NT2/D1 (cell line): ENCODE measurements around the gene XYLT1.

Source experiments
- DNase-seq: peaks from one replicate; pipeline ENCODE4 v3.0.0-alpha.2; 2011; ENCODE audit warnings: low read depth, low spot score
- H3K27me3 ChIP-seq: 2 replicates; pipeline ENCODE4 v1.6.0; 2011; ENCODE audit warnings: mild to moderate bottlenecking; ENCODE audit not compliant: insufficient read length, insufficient read depth
- H3K36me3 ChIP-seq: 2 replicates; pipeline ENCODE4 v1.6.1; 2011; ENCODE audit warnings: mild to moderate bottlenecking, low read length, mixed read lengths; ENCODE audit not compliant: insufficient read depth, insufficient read length
- H3K4me1 ChIP-seq: 2 replicates; pipeline ENCODE4 v1.5.1; 2011; ENCODE audit not compliant: insufficient read depth, insufficient read length
- H3K4me3 ChIP-seq: 2 replicates; pipeline ENCODE4 v1.5.1; 2011; ENCODE audit warnings: low read depth; ENCODE audit not compliant: insufficient read length
- H3K9ac ChIP-seq: 2 replicates; pipeline ENCODE4 v1.6.0; 2011; ENCODE audit warnings: low read depth; ENCODE audit not compliant: insufficient read length
- H3K9me3 ChIP-seq: 2 replicates; pipeline ENCODE4 v1.5.1; 2011; ENCODE audit warnings: mild to moderate bottlenecking, low read length; ENCODE audit not compliant: insufficient read depth
- SUZ12 ChIP-seq: IDR thresholded peaks from 2 replicates; pipeline ENCODE4 v1.6.1; 2011; ENCODE audit not compliant: insufficient read length, insufficient read depth; ENCODE audit errors: extremely low read depth
- YY1 ChIP-seq: IDR thresholded peaks from 2 replicates; pipeline ENCODE4 v1.6.1; 2011; ENCODE audit not compliant: insufficient read length, insufficient read depth
- ZNF274 ChIP-seq: IDR thresholded peaks from 2 replicates; pipeline ENCODE4 v1.6.1; 2011; ENCODE audit warnings: mild to moderate bottlenecking, low read depth, low read length

Gene XYLT1

DNA sequence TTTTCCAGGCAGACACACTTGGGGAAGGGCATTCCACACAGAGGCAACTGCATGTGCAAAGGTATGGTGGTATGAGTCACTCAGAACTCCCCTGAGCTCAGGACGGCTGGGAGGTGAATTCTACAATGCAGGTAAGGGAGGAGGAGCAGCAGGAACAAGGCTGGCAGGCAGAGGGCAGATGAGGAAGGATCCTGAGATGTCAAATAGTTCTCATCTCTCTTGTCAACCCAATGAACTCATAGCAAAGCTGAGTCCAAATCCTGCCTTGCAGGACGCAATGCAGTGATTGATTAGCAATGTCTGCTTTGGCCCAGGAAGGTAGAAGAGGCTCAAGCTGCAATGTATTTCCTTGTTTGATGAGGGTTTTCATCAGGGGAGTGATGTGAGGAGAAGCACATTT, 243.5 kb downstream of the XYLT1 start:
- TF ChIP-seq SUZ12, result no peak
- no peak for TF ChIP-seq ZNF274
- no peak for TF ChIP-seq YY1
- Histone ChIP-seq H3K9me3 (no peaks in the 10 kb centered on the region), H3K27me3 (no peaks in the 10 kb centered on the region), H3K4me1 (no peaks in the 10 kb centered on the region), H3K36me3 (no peaks in the 10 kb centered on the region), H3K9ac (no peak overlapping the region), H3K4me3 (no peak overlapping the region)
- no peak for DNase-seq

- Histone ChIP-seq H3K36me3 (no peaks in the 10 kb centered on the region), H3K4me3 (no peak overlapping the region), H3K9me3 (no peaks in the 10 kb centered on the region), H3K27me3 (no peaks in the 10 kb centered on the region), H3K9ac (no peak overlapping the region), H3K4me1 (no peaks in the 10 kb centered on the region)
- no peak for TF ChIP-seq SUZ12
- no peak for TF ChIP-seq YY1
- no peak for TF ChIP-seq ZNF274
- DNase-seq, result no peak
These were observed 245.2 kb downstream of the XYLT1 start for GRCh38 chr16:17225541-17225940.

GRCh38 chr16:17224879-17225281, 245.9 kb downstream of the XYLT1 start:
- no peak overlapping the region for H3K9ac ChIP-seq
- H3K4me1 ChIP-seq, result no peaks in the 10 kb centered on the region
- no peaks in the 10 kb centered on the region for H3K36me3 ChIP-seq
- TF ChIP-seq SUZ12, result no peak
- TF ChIP-seq ZNF274, result no peak
- no peak for TF ChIP-seq YY1
- no peaks in the 10 kb centered on the region for H3K9me3 ChIP-seq
- no peak overlapping the region for H3K4me3 ChIP-seq
- DNase-seq, result no peak
- H3K27me3 ChIP-seq, result no peaks in the 10 kb centered on the region

GRCh38 chr16:17224350-17224749, 246.4 kb downstream of the XYLT1 start:
- no peaks in the 10 kb centered on the region for H3K9me3 ChIP-seq
- H3K4me3 ChIP-seq, result no peak overlapping the region
- no peak for TF ChIP-seq ZNF274
- TF ChIP-seq YY1, result no peak
- no peak for TF ChIP-seq SUZ12
- DNase-seq, result no peak
- H3K4me1 ChIP-seq, result no peaks in the 10 kb centered on the region
- H3K27me3 ChIP-seq, result no peaks in the 10 kb centered on the region
- no peaks in the 10 kb centered on the region for H3K36me3 ChIP-seq
- H3K9ac ChIP-seq, result no peak overlapping the region

DNA sequence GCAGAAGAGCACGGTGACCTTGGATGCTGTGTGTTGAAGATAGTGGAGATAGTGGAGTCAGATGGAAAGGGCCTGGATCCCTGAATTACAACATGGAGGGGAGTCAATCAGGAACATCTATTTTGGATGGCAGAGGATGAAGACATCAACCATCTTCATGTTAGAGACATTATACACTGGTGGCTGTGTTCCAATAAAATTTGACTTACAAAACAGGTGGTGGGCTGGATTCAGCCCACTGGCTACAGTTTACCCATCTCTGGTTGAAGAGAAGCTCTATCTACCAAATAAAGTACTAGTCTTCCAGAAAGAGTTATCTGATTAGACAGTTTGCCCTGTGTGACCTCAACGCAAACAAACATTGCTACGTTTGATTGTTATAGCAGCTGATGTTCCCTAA, 247.2 kb downstream of the XYLT1 start:
- no peak for TF ChIP-seq YY1
- no peaks in the 10 kb centered on the region for H3K9me3 ChIP-seq
- H3K27me3 ChIP-seq, result no peaks in the 10 kb centered on the region
- H3K36me3 ChIP-seq, result no peaks in the 10 kb centered on the region
- H3K9ac ChIP-seq, result no peak overlapping the region
- DNase-seq, result no peak
- H3K4me1 ChIP-seq, result no peaks in the 10 kb centered on the region
- H3K4me3 ChIP-seq, result no peak overlapping the region

DNA sequence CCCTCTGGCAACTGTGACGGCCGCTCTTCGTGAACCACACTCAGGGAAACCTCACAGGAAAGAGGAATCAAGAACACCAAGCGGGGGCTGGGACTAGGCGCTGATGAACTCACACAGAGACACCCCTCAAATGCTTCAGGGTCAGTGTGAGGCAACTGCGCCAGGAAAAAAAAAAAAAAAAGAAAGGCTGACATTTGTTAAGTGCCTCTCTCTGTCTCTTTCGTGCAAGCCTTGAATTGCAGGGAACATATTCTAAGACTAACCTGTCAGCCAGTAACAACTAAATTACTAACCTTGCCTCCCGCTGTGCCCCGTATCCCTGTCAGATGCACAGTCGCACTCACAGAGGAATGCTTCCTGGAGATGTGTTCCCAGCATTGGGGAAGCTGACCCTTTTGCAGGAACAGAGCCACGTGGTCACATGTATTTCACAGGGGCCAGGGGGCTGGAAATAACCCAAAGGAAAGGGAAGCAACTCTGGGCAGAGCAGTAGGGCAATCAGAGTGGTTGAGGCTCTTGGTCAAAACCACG, 247.8 kb downstream of the XYLT1 start:
- H3K27me3 ChIP-seq, result no peaks in the 10 kb centered on the region
- H3K9me3 ChIP-seq, result no peaks in the 10 kb centered on the region
- DNase-seq, result no peak
- TF ChIP-seq SUZ12 (no peak), ZNF274 (no peak), YY1 (no peak)
- H3K4me1 ChIP-seq, result no peaks in the 10 kb centered on the region
- H3K4me3 ChIP-seq, result no peak overlapping the region
- no peak overlapping the region for H3K9ac ChIP-seq
- H3K36me3 ChIP-seq, result no peaks in the 10 kb centered on the region

GRCh38 chr16:17219991-17220390, 250.8 kb downstream of the XYLT1 start:
- Histone ChIP-seq H3K4me3 (no peak overlapping the region), H3K36me3 (no peaks in the 10 kb centered on the region), H3K4me1 (no peaks in the 10 kb centered on the region), H3K9ac (no peak overlapping the region), H3K27me3 (no peaks in the 10 kb centered on the region), H3K9me3 (no peaks in the 10 kb centered on the region)
- no peak for TF ChIP-seq ZNF274
- no peak for DNase-seq

DNA sequence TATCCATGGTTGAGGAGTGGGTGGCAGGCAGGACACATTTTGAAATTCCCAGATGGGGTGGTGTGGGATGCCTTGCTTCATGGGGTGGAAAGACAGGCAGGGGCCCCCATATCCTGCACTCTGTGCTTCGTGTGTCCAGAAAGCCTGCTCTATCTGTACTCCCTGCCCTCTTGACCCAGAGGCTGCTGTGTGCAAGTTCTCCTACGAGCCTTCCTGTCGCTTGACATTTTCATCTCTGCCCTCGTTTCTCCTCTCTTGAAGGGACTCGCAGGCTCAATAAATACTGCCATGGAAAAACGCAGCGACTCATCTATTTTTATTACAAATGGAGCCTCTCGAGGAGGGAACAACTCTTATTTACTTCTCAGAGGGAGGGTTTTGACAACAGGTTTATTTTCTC, 254.8 kb downstream of the XYLT1 start:
- no peaks in the 10 kb centered on the region for H3K27me3 ChIP-seq
- H3K4me3 ChIP-seq, result no peak overlapping the region
- no peak for TF ChIP-seq ZNF274
- no peak for TF ChIP-seq SUZ12
- no peak for TF ChIP-seq YY1
- no peak overlapping the region for H3K9ac ChIP-seq
- H3K9me3 ChIP-seq, result no peaks in the 10 kb centered on the region
- no peak for DNase-seq
- H3K4me1 ChIP-seq, result no peaks in the 10 kb centered on the region
- no peaks in the 10 kb centered on the region for H3K36me3 ChIP-seq
